ENCODE data around the gene TTBK1.

TTBK1 gene

GRCh38 chr6:43248101-43248500 lies 4.8 kb downstream of the TTBK1 start:
- peak overlapping the region; percentile 75; the same call in 1 of the 2 replicates for H3K27ac ChIP-seq
- no peak for TF ChIP-seq CTCF (conservative IDR thresholded peaks at IDR 0.05)

- no peak overlapping the region for H3K27ac ChIP-seq
- no peak for TF ChIP-seq CTCF (conservative IDR thresholded peaks at IDR 0.05)
These were observed 5.5 kb downstream of the TTBK1 start for GRCh38 chr6:43248791-43249190.

GRCh38 chr6:43250992-43251373 lies 7.7 kb downstream of the TTBK1 start:
- no peak for TF ChIP-seq CTCF (conservative IDR thresholded peaks at IDR 0.05)
- H3K27ac ChIP-seq: peak overlapping the region; percentile 4; the same call in 1 of the 2 replicates

GRCh38 chr6:43253401-43253800 lies 10.1 kb downstream of the TTBK1 start:
- H3K27ac ChIP-seq: no peak overlapping the region
- TF ChIP-seq CTCF (conservative IDR thresholded peaks at IDR 0.05): no peak

GRCh38 chr6:43254138-43254817 lies 11.0 kb downstream of the TTBK1 start:
- TF ChIP-seq CTCF (conservative IDR thresholded peaks at IDR 0.05): no peak
- H3K27ac ChIP-seq: no peak overlapping the region

- no peak for TF ChIP-seq CTCF (conservative IDR thresholded peaks at IDR 0.05)
- no peak overlapping the region for H3K27ac ChIP-seq
These were observed 11.6 kb downstream of the TTBK1 start for GRCh38 chr6:43254846-43255245.

GRCh38 chr6:43255408-43256054 lies 12.2 kb downstream of the TTBK1 start:
- no peak overlapping the region for H3K27ac ChIP-seq
- no peak for TF ChIP-seq CTCF (conservative IDR thresholded peaks at IDR 0.05)
